K562 (cell line): ENCODE measurements around the gene CDCA4. TPM values are rescaled to one million over a fixed set of nuclear protein-coding genes. Genes with fewer than 3 reads are reported as not detected.

Source experiments
- NFIX ChIP-seq: fragments of 250-450 bp; sonication (Bioruptor Pico); IDR thresholded peaks from 2 replicates; pipeline ENCODE4 v1.4.0; 2020; ENCODE audit warnings: low read depth, mild to moderate bottlenecking, moderate library complexity
- RBM15 ChIP-seq: fragments of 200-400 bp; formaldehyde crosslinking; IDR thresholded peaks from 2 replicates; pipeline ENCODE4 v1.6.1; 2018; ENCODE audit warnings: mild to moderate bottlenecking, low read length, moderate library complexity; ENCODE audit not compliant: insufficient read depth
- RUNX1 ChIP-seq: sonication (generic); IDR thresholded peaks from 2 replicates; pipeline ENCODE4 v1.6.1; 2016; ENCODE audit warnings: antibody characterized with exemption, low read depth
- SAFB2 ChIP-seq: fragments of 200-400 bp; formaldehyde crosslinking; IDR thresholded peaks from 2 replicates; pipeline ENCODE4 v1.6.1; 2018; ENCODE audit warnings: borderline replicate concordance, low read length, low read depth, moderate library complexity; ENCODE audit not compliant: severe bottlenecking
- TGIF2 ChIP-seq: sonication (generic); formaldehyde crosslinking; IDR thresholded peaks from 2 replicates; pipeline ENCODE4 v1.8.1; 2022; ENCODE audit warnings: mild to moderate bottlenecking, missing genetic modification reagents, moderate library complexity
- TOE1 ChIP-seq, 2 experiments: fragments of 450-650 bp in 1 of 2; sonication (generic) in 1 of 2; formaldehyde crosslinking in 1 of 2; IDR thresholded peaks; 2 replicates each; pipeline versions ENCODE4 v1.7.1 to v1.8.0; 2016 to 2022; ENCODE audit warnings: borderline replicate concordance in 2 of 2, mild to moderate bottlenecking in 2 of 2, antibody characterized with exemption in 1 of 2, inconsistent platforms in 1 of 2, low read depth in 1 of 2, missing genetic modification reagents in 1 of 2, moderate library complexity in 1 of 2
- XRCC3 ChIP-seq: fragments of 450-650 bp; IDR thresholded peaks from 2 replicates; pipeline ENCODE4 v1.6.1; 2017; ENCODE audit warnings: mild to moderate bottlenecking, moderate library complexity
- polyA plus RNA-seq, 8 experiments: library from polyadenylated mRNA; depleted of rRNA in 4 of 8; stranded (reverse) in 5 of 8; unstranded in 3 of 8; fragments of >200 nt; fragmentation: Nextera tagmentation in 2 of 8; fragmentation: Illumina TruSeq in 1 of 8; extraction: Ambion mirVana in 2 of 8; extraction: Trizol in 1 of 8; gene quantifications; 2 replicates each; pipeline versions ENCODE4 v1.2.1 to v1.2.3, GENCODE V29; 2011 to 2014; ENCODE audit warnings: inconsistent platforms in 1 of 8, missing spikeins in 1 of 8
- total RNA-seq, 7 experiments: library from RNA; depleted of rRNA in 6 of 7; stranded (reverse); fragments of >200 nt in 6 of 7; fragmentation: Illumina TruSeq in 2 of 7; extraction: Trizol in 2 of 7; gene quantifications; 2 replicates each; pipeline versions ENCODE4 v1.2.1 to v1.2.3, GENCODE V29; 2011 to 2021; ENCODE audit warnings: low replicate concordance in 1 of 7
- TF ChIP-seq, protein P1 (sequence below): fragments of 200-800 bp; sonication (Bioruptor generic); IDR thresholded peaks from 2 replicates; pipeline ENCODE4 v1.6.1; 2017; ENCODE audit warnings: missing genetic modification characterization, missing compliant biosample characterization
- TF ChIP-seq, protein P2 (sequence below): fragments of 250-450 bp; sonication (Bioruptor Pico); IDR thresholded peaks from 2 replicates; pipeline ENCODE4 v1.8.0; 2021; ENCODE audit warnings: moderate library complexity, mild to moderate bottlenecking, inconsistent platforms
- TF ChIP-seq, protein P3 (sequence below): fragments of 250-450 bp; sonication (Bioruptor Pico); IDR thresholded peaks from 2 replicates; pipeline ENCODE4 v1.5.0; 2020; ENCODE audit warnings: mild to moderate bottlenecking
- TF ChIP-seq, protein P4 (sequence below): fragments of 450-650 bp; IDR thresholded peaks from 2 replicates; pipeline ENCODE4 v1.6.1; 2016; ENCODE audit warnings: borderline replicate concordance

Gene CDCA4
- total and polyA plus RNA-seq, 9 of the 15 experiments (the other 6 are each of a cell fraction or from before 2014, with no cell fraction given): 6.6 to 44.2 (median 23.0) TPM

DNA sequence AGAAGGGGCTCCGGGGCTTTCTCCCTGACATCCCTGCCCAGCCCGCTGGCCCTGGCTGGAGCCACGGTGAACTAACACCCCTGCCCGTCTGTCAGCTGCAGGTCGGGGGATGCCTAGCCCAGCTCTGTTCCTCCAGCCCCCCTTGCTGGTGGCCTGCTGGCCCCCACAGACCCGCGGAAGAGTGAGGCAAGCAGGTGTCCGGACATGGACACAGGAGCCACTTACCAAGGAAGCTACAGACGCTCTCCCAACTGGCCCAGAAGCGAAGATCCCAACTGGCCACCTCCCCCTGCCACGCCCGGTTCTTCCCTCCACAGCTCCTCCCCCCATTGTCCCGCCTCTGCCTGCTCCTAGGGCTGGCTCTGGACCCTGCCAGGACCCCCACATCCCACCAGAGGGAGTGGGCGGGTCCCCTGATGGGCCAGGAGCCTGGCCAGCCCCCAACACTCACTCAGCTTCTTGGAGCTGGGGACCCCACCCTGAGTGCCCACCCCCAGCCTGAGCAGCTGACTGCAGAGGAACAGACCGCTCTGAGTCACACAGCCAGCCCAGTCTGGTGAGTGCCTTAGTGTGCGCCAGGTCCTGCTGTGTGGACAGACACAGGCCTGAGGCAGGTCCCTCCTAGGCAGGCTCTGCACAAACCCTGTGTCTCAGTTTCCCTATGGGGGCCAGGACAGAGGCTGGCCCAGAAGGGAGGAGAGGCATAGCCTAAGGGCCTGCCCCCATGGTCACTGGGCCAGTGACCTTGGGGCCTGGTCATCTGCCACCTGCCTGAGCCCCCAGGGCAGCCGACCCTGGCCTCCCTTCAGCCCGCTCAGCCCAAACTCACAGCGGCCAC lies 50.4 kb downstream of the CDCA4 start (continued):
- TF ChIP-seq, protein P1, sequence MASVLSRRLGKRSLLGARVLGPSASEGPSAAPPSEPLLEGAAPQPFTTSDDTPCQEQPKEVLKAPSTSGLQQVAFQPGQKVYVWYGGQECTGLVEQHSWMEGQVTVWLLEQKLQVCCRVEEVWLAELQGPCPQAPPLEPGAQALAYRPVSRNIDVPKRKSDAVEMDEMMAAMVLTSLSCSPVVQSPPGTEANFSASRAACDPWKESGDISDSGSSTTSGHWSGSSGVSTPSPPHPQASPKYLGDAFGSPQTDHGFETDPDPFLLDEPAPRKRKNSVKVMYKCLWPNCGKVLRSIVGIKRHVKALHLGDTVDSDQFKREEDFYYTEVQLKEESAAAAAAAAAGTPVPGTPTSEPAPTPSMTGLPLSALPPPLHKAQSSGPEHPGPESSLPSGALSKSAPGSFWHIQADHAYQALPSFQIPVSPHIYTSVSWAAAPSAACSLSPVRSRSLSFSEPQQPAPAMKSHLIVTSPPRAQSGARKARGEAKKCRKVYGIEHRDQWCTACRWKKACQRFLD (CRISPR knock-in tag): no peak
- TF ChIP-seq, protein P2, sequence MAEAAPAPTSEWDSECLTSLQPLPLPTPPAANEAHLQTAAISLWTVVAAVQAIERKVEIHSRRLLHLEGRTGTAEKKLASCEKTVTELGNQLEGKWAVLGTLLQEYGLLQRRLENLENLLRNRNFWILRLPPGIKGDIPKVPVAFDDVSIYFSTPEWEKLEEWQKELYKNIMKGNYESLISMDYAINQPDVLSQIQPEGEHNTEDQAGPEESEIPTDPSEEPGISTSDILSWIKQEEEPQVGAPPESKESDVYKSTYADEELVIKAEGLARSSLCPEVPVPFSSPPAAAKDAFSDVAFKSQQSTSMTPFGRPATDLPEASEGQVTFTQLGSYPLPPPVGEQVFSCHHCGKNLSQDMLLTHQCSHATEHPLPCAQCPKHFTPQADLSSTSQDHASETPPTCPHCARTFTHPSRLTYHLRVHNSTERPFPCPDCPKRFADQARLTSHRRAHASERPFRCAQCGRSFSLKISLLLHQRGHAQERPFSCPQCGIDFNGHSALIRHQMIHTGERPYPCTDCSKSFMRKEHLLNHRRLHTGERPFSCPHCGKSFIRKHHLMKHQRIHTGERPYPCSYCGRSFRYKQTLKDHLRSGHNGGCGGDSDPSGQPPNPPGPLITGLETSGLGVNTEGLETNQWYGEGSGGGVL (CRISPR knock-in tag): no peak
- TF ChIP-seq XRCC3 (no peak), RUNX1 (no peak), TOE1 (IDR thresholded peaks at IDR 0.05; ENCODE audit: borderline replicate concordance) (no peak), TOE1 (CRISPR knock-in tag; IDR thresholded peaks at IDR 0.05; ENCODE audit: borderline replicate concordance, low read depth) (no peak), RBM15 (no peak), SAFB2 (no peak), TGIF2 (no peak), NFIX (CRISPR knock-in tag) (no peak)
- TF ChIP-seq, protein P3, sequence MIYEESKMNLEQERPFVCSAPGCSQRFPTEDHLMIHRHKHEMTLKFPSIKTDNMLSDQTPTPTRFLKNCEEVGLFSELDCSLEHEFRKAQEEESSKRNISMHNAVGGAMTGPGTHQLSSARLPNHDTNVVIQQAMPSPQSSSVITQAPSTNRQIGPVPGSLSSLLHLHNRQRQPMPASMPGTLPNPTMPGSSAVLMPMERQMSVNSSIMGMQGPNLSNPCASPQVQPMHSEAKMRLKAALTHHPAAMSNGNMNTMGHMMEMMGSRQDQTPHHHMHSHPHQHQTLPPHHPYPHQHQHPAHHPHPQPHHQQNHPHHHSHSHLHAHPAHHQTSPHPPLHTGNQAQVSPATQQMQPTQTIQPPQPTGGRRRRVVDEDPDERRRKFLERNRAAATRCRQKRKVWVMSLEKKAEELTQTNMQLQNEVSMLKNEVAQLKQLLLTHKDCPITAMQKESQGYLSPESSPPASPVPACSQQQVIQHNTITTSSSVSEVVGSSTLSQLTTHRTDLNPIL (CRISPR knock-in tag): no peak
- TF ChIP-seq, protein P4, sequence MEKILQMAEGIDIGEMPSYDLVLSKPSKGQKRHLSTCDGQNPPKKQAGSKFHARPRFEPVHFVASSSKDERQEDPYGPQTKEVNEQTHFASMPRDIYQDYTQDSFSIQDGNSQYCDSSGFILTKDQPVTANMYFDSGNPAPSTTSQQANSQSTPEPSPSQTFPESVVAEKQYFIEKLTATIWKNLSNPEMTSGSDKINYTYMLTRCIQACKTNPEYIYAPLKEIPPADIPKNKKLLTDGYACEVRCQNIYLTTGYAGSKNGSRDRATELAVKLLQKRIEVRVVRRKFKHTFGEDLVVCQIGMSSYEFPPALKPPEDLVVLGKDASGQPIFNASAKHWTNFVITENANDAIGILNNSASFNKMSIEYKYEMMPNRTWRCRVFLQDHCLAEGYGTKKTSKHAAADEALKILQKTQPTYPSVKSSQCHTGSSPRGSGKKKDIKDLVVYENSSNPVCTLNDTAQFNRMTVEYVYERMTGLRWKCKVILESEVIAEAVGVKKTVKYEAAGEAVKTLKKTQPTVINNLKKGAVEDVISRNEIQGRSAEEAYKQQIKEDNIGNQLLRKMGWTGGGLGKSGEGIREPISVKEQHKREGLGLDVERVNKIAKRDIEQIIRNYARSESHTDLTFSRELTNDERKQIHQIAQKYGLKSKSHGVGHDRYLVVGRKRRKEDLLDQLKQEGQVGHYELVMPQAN: no peak
